GM23338 (cell line): ENCODE results near the gene KIAA0408. TPM values are rescaled to one million over a fixed set of nuclear protein-coding genes. Genes with fewer than 3 reads are reported as not detected.

Experiments
- ATAC-seq: fragments of 200-7000 bp; cut with Tn5 transposase; 3 replicates; pipeline ENCODE4 v1.9.1; 2020
- DNase-seq: peaks from one replicate; pipeline ENCODE4 v3.0.0-alpha.2; 2015; ENCODE audit warnings: low spot score
- H2AFZ ChIP-seq: fragments of 200-600 bp; sonication (generic); 2 replicates; pipeline ENCODE4 v1.8.0; 2016; ENCODE audit warnings: antibody characterized with exemption, mild to moderate bottlenecking, moderate library complexity
- H3F3A ChIP-seq: fragments of 200-600 bp; sonication (generic); replicated peaks from 2 replicates; pipeline ENCODE4 v1.8.0; 2017; ENCODE audit warnings: antibody characterized with exemption, mixed run types, low read depth
- H3K27ac ChIP-seq: fragments of 200-600 bp; sonication (generic); 2 replicates; pipeline ENCODE4 v1.6.1; 2016; ENCODE audit warnings: low read depth
- H3K27me3 ChIP-seq: fragments of 200-600 bp; sonication (generic); 2 replicates; pipeline ENCODE4 v1.8.0; 2016; ENCODE audit warnings: mild to moderate bottlenecking, mixed run types, moderate library complexity; ENCODE audit not compliant: insufficient read depth
- H3K36me3 ChIP-seq: fragments of 200-600 bp; sonication (generic); 2 replicates; pipeline ENCODE4 v1.8.0; 2016; ENCODE audit warnings: mild to moderate bottlenecking; ENCODE audit not compliant: insufficient read depth
- H3K4me1 ChIP-seq: fragments of 200-600 bp; sonication (generic); 2 replicates; pipeline ENCODE4 v1.8.0; 2016; ENCODE audit warnings: mild to moderate bottlenecking, moderate library complexity; ENCODE audit not compliant: insufficient read depth
- H3K4me2 ChIP-seq: fragments of 200-600 bp; sonication (generic); 2 replicates; pipeline ENCODE4 v1.7.1; 2017; ENCODE audit warnings: mixed run types
- H3K4me3 ChIP-seq: fragments of 200-600 bp; sonication (generic); 2 replicates; pipeline ENCODE4 v1.6.1; 2016; ENCODE audit warnings: mixed run types
- H3K79me2 ChIP-seq: fragments of 200-600 bp; sonication (generic); replicated peaks from 2 replicates; pipeline ENCODE4 v1.8.0; 2017; ENCODE audit warnings: mild to moderate bottlenecking; ENCODE audit not compliant: insufficient read depth
- H3K9me2 ChIP-seq: fragments of 200-600 bp; sonication (generic); 2 replicates; pipeline ENCODE4 v1.8.0; 2017; ENCODE audit not compliant: insufficient read depth
- H4K20me1 ChIP-seq: fragments of 200-600 bp; sonication (generic); replicated peaks from 2 replicates; pipeline ENCODE4 v1.8.0; 2017; ENCODE audit warnings: mild to moderate bottlenecking; ENCODE audit not compliant: insufficient read depth
- H3K27ac Mint-ChIP-seq: 2 replicates; pipeline ENCODE4 v1.8.0; 2020; ENCODE audit warnings: inconsistent platforms, mild to moderate bottlenecking, moderate library complexity, mixed read lengths
- H3K27me3 Mint-ChIP-seq: 3 replicates; pipeline ENCODE4 v1.8.0; 2022; ENCODE audit warnings: low read depth, mild to moderate bottlenecking, moderate library complexity, mixed read lengths, inconsistent platforms; ENCODE audit not compliant: insufficient read depth, poor library complexity
- H3K36me3 Mint-ChIP-seq: 3 replicates; pipeline ENCODE4 v1.8.0; 2021; ENCODE audit warnings: low read depth, mild to moderate bottlenecking, inconsistent platforms, moderate library complexity, mixed read lengths
- H3K4me1 Mint-ChIP-seq: 3 replicates; pipeline ENCODE4 v1.8.0; 2020; ENCODE audit warnings: mild to moderate bottlenecking, inconsistent platforms, mixed read lengths
- H3K4me3 Mint-ChIP-seq: 3 replicates; pipeline ENCODE4 v1.8.0; 2021; ENCODE audit warnings: moderate library complexity, mild to moderate bottlenecking, inconsistent platforms, mixed read lengths
- H3K9me3 Mint-ChIP-seq: 3 replicates; pipeline ENCODE4 v1.8.0; 2020; ENCODE audit warnings: moderate library complexity, mild to moderate bottlenecking, inconsistent platforms, mixed read lengths
- CREB1 ChIP-seq: fragments of 250-450 bp; sonication (Bioruptor Pico); IDR thresholded peaks from 2 replicates; pipeline ENCODE4 v1.5.0; 2020; ENCODE audit warnings: low read depth, mild to moderate bottlenecking, moderate library complexity
- EZH2 ChIP-seq: fragments of 200-600 bp; sonication (generic); IDR thresholded peaks from one replicate; pipeline ENCODE4 v1.8.0; 2017; ENCODE audit warnings: antibody characterized with exemption, mild to moderate bottlenecking, low read depth; ENCODE audit not compliant: unreplicated experiment
- EZH2phosphoT487 ChIP-seq: fragments of 200-600 bp; sonication (generic); IDR thresholded peaks from one replicate; pipeline ENCODE4 v1.8.1; 2018; ENCODE audit warnings: antibody characterized with exemption; ENCODE audit not compliant: unreplicated experiment
- NANOG ChIP-seq: IDR thresholded peaks from 2 replicates; pipeline ENCODE4 v1.6.1; 2016; ENCODE audit warnings: antibody characterized with exemption, borderline replicate concordance
- STAT1 ChIP-seq: IDR thresholded peaks from one replicate; pipeline ENCODE4 v1.6.1; 2016; ENCODE audit warnings: antibody characterized with exemption; ENCODE audit not compliant: unreplicated experiment
- ZNF114 ChIP-seq: fragments of 250-450 bp; sonication (Bioruptor Pico); IDR thresholded peaks from 2 replicates; pipeline ENCODE4 v1.5.0; 2020; ENCODE audit warnings: mild to moderate bottlenecking, moderate library complexity
- ZNF331 ChIP-seq: fragments of 250-450 bp; sonication (Bioruptor Pico); IDR thresholded peaks from 2 replicates; pipeline ENCODE4 v1.5.0; 2020; ENCODE audit warnings: low read depth, mild to moderate bottlenecking, moderate library complexity
- polyA plus RNA-seq: library from polyadenylated mRNA; unstranded; fragments of >200 nt; fragmentation: Nextera tagmentation; extraction: Ambion mirVana; gene quantifications from 2 replicates; pipeline ENCODE4 v1.2.1, GENCODE V29; 2016
- total RNA-seq: library from RNA; depleted of rRNA; stranded (reverse); fragments of >200 nt; shearing (Covaris generic); gene quantifications from 2 replicates; pipeline ENCODE4 v1.2.3, GENCODE V29; 2014
- TF ChIP-seq, protein P1 (sequence below): fragments of 250-450 bp; sonication (Bioruptor Pico); IDR thresholded peaks from 2 replicates; pipeline ENCODE4 v1.5.0; 2020; ENCODE audit warnings: mild to moderate bottlenecking, moderate library complexity
- TF ChIP-seq, protein P2 (sequence below): IDR thresholded peaks from 2 replicates; pipeline ENCODE4 v1.6.1; 2016; ENCODE audit warnings: antibody characterized with exemption
- TF ChIP-seq, protein P3 (sequence below), 2 experiments: fragments of 200-600 bp in 1 of 2; sonication (generic) in 1 of 2; conservative IDR thresholded peaks; 2 replicates each; pipeline versions ENCODE4 v1.5.1 to v1.6.1; 2016 to 2017; ENCODE audit warnings: antibody characterized with exemption in 2 of 2, low read depth in 2 of 2, mild to moderate bottlenecking in 2 of 2, moderate library complexity in 1 of 2

KIAA0408 gene
- total and polyA plus RNA-seq, 2 experiments from 2014 or later: 4.0 to 9.1 TPM

DNA sequence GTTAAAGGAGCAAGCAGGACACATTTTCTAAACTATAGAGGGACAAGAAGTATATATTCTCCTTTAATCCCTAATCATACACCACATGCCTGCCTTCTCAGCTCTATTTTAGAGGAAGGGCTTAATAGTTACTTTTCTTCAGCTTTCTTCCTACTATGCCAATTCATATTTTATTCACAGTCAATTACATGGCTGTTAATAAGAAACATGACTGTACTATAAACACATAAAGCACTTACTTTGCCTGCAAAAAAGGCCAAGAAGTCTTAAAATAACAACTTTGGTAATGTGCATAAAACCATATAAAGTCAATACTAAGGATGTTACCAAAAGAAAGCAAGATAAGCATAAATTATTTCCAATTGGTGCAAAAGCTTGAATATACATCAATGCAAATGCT lies 6.4 kb downstream of the KIAA0408 start:
- no peak for TF ChIP-seq ZNF331 (CRISPR knock-in tag)
- TF ChIP-seq EZH2: no peak
- no peak for TF ChIP-seq CREB1 (CRISPR knock-in tag)
- no peak for TF ChIP-seq NANOG
- no peak for TF ChIP-seq STAT1
- TF ChIP-seq ZNF114 (CRISPR knock-in tag): no peak
- no peak for TF ChIP-seq EZH2phosphoT487
- Histone ChIP-seq H3K4me3 (no peak overlapping the region), H3K27me3 (no peaks in the 10 kb centered on the region), H3K9me2 (no peaks in the 10 kb centered on the region), H3K27ac (no peak overlapping the region), H4K20me1 (no peaks in the 10 kb centered on the region), H2AFZ (no peak overlapping the region), H3K4me2 (no peak overlapping the region), H3F3A (no peaks in the 10 kb centered on the region), H3K79me2 (no peaks in the 10 kb centered on the region), H3K4me1 (peaks cover 18% of the 10 kb centered on the region), H3K36me3 (no peaks in the 10 kb centered on the region)
- DNase-seq: no peak
- Mint-ChIP-seq H3K9me3 (no peaks in the 10 kb centered on the region), H3K4me3 (no peak overlapping the region), H3K27ac (no peak overlapping the region), H3K4me1 (peaks cover 30% of the 10 kb centered on the region), H3K27me3 (no peaks in the 10 kb centered on the region), H3K36me3 (peaks cover 19% of the 10 kb centered on the region)
- ATAC-seq: no peak

DNA sequence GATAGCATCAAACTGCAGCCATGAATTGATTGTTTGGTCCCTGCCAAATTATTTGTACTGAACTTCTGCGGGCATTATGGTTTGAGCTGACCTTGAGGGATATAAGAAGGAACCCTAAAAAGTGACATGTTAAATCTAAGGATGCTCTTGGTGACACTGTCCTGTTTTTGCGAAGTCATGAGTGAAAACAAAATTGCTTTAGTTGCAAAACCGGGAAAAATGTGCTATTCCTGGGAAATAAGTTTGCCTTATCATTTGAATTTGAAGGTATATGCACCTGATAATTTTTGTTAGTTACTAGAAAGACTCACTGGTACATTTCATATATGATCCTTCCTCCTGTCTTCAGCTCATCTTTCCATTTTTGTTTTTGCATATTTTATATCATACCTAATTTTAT lies 7.8 kb downstream of the KIAA0408 start:
- H4K20me1 ChIP-seq: no peaks in the 10 kb centered on the region
- H3K4me1 ChIP-seq: peaks cover 5% of the 10 kb centered on the region
- no peaks in the 10 kb centered on the region for H3K36me3 ChIP-seq
- no peaks in the 10 kb centered on the region for H3K9me2 ChIP-seq
- ATAC-seq: no peak
- H3K4me3 Mint-ChIP-seq: no peak overlapping the region
- H2AFZ ChIP-seq: no peak overlapping the region
- no peaks in the 10 kb centered on the region for H3F3A ChIP-seq
- DNase-seq: no peak
- H3K4me3 ChIP-seq: no peak overlapping the region
- H3K4me1 Mint-ChIP-seq: peaks cover 16% of the 10 kb centered on the region
- H3K27me3 Mint-ChIP-seq: no peaks in the 10 kb centered on the region
- no peak overlapping the region for H3K27ac Mint-ChIP-seq
- H3K27me3 ChIP-seq: no peaks in the 10 kb centered on the region
- H3K79me2 ChIP-seq: no peaks in the 10 kb centered on the region
- no peak overlapping the region for H3K27ac ChIP-seq
- H3K4me2 ChIP-seq: no peak overlapping the region
- peaks cover 31% of the 10 kb centered on the region for H3K36me3 Mint-ChIP-seq
- no peaks in the 10 kb centered on the region for H3K9me3 Mint-ChIP-seq
- TF ChIP-seq, protein P1, sequence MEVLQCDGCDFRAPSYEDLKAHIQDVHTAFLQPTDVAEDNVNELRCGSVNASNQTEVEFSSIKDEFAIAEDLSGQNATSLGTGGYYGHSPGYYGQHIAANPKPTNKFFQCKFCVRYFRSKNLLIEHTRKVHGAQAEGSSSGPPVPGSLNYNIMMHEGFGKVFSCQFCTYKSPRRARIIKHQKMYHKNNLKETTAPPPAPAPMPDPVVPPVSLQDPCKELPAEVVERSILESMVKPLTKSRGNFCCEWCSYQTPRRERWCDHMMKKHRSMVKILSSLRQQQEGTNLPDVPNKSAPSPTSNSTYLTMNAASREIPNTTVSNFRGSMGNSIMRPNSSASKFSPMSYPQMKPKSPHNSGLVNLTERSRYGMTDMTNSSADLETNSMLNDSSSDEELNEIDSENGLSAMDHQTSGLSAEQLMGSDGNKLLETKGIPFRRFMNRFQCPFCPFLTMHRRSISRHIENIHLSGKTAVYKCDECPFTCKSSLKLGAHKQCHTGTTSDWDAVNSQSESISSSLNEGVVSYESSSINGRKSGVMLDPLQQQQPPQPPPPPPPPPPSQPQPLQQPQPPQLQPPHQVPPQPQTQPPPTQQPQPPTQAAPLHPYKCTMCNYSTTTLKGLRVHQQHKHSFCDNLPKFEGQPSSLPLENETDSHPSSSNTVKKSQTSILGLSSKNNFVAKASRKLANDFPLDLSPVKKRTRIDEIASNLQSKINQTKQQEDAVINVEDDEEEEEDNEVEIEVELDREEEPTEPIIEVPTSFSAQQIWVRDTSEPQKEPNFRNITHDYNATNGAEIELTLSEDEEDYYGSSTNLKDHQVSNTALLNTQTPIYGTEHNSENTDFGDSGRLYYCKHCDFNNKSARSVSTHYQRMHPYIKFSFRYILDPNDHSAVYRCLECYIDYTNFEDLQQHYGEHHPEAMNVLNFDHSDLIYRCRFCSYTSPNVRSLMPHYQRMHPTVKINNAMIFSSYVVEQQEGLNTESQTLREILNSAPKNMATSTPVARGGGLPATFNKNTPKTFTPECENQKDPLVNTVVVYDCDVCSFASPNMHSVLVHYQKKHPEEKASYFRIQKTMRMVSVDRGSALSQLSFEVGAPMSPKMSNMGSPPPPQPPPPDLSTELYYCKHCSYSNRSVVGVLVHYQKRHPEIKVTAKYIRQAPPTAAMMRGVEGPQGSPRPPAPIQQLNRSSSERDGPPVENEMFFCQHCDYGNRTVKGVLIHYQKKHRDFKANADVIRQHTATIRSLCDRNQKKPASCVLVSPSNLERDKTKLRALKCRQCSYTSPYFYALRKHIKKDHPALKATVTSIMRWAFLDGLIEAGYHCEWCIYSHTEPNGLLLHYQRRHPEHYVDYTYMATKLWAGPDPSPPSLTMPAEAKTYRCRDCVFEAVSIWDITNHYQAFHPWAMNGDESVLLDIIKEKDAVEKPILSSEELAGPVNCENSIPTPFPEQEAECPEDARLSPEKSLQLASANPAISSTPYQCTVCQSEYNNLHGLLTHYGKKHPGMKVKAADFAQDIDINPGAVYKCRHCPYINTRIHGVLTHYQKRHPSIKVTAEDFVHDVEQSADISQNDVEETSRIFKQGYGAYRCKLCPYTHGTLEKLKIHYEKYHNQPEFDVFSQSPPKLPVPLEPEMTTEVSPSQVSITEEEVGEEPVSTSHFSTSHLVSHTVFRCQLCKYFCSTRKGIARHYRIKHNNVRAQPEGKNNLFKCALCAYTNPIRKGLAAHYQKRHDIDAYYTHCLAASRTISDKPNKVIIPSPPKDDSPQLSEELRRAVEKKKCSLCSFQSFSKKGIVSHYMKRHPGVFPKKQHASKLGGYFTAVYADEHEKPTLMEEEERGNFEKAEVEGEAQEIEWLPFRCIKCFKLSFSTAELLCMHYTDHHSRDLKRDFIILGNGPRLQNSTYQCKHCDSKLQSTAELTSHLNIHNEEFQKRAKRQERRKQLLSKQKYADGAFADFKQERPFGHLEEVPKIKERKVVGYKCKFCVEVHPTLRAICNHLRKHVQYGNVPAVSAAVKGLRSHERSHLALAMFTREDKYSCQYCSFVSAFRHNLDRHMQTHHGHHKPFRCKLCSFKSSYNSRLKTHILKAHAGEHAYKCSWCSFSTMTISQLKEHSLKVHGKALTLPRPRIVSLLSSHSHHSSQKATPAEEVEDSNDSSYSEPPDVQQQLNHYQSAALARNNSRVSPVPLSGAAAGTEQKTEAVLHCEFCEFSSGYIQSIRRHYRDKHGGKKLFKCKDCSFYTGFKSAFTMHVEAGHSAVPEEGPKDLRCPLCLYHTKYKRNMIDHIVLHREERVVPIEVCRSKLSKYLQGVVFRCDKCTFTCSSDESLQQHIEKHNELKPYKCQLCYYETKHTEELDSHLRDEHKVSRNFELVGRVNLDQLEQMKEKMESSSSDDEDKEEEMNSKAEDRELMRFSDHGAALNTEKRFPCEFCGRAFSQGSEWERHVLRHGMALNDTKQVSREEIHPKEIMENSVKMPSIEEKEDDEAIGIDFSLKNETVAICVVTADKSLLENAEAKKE (CRISPR knock-in tag): no peak
- no peak for TF ChIP-seq CREB1 (CRISPR knock-in tag)
- TF ChIP-seq NANOG: no peak
- TF ChIP-seq, protein P2, sequence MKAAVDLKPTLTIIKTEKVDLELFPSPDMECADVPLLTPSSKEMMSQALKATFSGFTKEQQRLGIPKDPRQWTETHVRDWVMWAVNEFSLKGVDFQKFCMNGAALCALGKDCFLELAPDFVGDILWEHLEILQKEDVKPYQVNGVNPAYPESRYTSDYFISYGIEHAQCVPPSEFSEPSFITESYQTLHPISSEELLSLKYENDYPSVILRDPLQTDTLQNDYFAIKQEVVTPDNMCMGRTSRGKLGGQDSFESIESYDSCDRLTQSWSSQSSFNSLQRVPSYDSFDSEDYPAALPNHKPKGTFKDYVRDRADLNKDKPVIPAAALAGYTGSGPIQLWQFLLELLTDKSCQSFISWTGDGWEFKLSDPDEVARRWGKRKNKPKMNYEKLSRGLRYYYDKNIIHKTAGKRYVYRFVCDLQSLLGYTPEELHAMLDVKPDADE: no peak
- TF ChIP-seq, protein P3, sequence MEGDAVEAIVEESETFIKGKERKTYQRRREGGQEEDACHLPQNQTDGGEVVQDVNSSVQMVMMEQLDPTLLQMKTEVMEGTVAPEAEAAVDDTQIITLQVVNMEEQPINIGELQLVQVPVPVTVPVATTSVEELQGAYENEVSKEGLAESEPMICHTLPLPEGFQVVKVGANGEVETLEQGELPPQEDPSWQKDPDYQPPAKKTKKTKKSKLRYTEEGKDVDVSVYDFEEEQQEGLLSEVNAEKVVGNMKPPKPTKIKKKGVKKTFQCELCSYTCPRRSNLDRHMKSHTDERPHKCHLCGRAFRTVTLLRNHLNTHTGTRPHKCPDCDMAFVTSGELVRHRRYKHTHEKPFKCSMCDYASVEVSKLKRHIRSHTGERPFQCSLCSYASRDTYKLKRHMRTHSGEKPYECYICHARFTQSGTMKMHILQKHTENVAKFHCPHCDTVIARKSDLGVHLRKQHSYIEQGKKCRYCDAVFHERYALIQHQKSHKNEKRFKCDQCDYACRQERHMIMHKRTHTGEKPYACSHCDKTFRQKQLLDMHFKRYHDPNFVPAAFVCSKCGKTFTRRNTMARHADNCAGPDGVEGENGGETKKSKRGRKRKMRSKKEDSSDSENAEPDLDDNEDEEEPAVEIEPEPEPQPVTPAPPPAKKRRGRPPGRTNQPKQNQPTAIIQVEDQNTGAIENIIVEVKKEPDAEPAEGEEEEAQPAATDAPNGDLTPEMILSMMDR (conservative IDR thresholded peaks at IDR 0.05; ENCODE audit: low read depth in 2 of 2): no peak
- no peak for TF ChIP-seq EZH2phosphoT487
